Neural progenitor cell (in vitro differentiated cells): ENCODE data around the gene LRRC37A.
"Not testable (repeated sequence)": the region's sequence is repeated elsewhere in the genome, so short reads cannot be mapped to it uniquely, and the experiment has no call there.

Experiments
- CTCF ChIP-seq: fragments of 200-600 bp; sonication (generic); IDR thresholded peaks from 2 replicates; pipeline ENCODE4 v1.5.1; 2017; ENCODE audit warnings: antibody characterized with exemption, mild to moderate bottlenecking
- EZH2 ChIP-seq: fragments of 200-600 bp; sonication (generic); IDR thresholded peaks from 2 replicates; pipeline ENCODE4 v1.6.1; 2017; ENCODE audit warnings: antibody characterized with exemption, mild to moderate bottlenecking, moderate library complexity
- EZH2phosphoT487 ChIP-seq: fragments of 200-600 bp; sonication (generic); IDR thresholded peaks from 2 replicates; pipeline ENCODE4 v1.6.1; 2017; ENCODE audit warnings: antibody characterized with exemption

- not testable (repeated sequence) for TF ChIP-seq CTCF, EZH2phosphoT487, EZH2
These were observed 38.6 kb upstream of the LRRC37A start for GRCh38 chr17:46256369-46256768.
